NCI-H345 (cell line): Measurements from ENCODE around the gene NAV2.
"Not testable (repeated sequence)": the region's sequence is repeated elsewhere in the genome, so short reads cannot be mapped to it uniquely, and the experiment has no call there.

Experiments
- DNase-seq: peaks from one replicate; lab custom pipeline; 2025; lab: John Stamatoyannopoulos, UW

The NAV2 gene

DNA sequence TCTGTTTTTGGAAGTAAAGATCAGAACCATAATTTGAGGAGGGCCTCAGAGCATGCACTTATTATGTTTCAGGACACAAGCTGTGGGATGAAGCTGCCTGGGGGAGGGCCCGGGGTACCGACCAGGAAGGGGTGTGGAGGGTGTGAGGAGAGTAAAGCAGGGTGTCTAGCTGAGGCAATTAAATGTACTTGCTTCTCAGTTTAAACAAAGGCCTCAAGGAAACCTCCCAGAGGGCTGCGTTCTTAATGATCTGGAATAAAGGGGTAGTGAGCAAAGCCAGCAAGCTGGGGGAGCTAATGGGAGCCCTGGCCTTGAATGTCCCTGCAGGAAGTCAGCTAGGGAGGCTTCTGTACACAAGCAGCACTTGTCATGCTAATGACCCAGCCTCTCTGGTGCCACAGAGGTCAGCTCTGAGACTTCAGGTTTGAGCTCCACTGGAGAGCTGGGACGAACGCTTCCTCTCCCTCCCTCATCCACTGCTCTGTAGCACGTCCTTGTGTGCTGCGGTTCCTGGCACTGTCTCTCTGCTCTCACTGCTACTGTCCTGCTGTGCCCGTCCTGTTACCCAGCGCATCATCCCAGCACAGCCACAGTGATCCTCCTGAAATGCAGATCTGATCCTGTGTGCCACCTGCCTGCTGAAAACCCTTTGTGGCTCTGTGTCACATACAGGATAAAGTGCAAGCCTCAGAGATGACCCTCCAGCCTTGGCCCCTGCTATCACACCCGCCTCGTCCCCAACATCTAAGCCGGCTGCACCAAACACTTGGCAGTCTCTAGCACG, 287.9 kb downstream of the NAV2 start:
- DNase-seq = peak; percentile 74

DNA sequence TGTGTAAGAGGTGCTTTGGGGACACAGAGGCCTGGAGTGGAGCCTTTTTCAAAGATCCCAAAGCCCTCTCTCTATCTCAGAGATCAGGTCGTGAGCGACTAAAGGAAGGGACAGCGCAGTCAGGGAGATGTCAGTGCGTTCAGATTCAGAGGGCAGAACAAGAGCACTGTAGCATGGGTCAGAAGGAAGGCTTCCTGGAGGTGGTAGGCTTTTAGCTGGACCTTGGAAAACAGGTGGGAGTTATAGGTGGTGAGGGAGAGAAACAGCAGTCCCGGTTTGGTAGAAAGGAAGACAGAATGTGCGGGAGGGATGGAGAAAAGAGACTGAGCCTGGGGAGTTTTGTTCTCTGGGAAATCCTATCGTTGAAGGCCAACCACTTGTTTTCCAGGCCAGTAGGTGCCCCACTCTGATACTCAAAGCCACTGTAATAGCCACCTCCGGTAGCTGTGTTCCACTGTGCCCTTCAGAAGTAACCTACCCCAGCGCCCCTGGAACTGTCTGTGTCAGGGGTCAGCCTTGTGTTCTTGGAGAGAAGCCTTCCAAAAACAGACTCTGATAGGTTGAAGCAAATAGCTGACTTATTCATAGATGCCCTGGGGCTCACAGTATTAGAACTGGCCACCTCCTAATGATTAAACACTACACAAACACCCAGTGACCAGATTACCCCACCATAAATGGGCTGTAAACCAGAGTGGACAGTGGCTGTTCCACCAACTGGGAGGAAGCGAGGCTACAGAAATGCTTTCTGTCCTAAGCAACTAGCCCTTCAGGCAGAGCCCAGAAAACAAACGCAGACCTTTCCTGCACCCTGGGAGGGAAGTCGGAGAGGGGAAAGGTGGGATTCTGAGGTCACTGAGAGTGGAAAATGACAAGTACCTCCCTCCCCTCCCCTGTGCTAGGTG, 289.9 kb downstream of the NAV2 start:
- no peak for DNase-seq

DNA sequence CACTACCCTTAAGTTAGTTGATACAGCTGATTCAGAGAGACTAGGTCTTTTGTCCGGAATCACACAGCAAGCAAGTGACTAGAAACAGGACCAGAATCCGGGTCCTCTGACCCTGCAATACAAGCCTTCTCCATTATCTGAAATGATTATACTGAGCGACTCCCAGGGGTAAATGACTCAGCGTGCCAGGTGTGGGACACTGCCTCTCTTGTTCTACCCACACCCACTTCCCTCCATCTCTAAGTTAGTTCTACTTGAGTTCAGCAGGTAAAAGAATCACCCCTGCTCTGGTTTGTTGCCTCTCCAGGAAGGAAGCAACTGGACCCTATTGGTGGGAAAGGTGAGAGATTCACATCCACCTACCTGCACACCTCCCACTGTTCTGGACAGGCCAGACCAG, 290.7 kb downstream of the NAV2 start:
- no peak for DNase-seq

DNA sequence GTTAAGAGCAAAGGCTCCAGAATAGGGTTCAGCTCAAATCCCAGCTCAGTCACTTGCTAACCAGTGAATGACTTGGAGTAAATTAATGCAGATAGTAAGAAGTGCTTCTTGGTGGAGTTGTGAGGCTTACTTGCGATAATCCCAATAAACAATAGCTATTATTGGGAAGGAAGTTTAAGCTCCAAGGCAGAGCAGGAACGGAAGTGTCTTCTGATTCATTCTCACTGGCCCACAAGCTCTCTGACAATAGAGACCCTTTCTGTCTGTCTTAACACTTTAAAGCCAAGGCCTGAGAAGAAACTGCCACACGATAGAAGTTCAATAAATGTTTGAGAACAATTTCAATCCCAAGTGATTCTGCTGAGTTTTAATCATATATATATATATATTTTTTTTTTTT, 292.2 kb downstream of the NAV2 start:
- no peak for DNase-seq

DNA sequence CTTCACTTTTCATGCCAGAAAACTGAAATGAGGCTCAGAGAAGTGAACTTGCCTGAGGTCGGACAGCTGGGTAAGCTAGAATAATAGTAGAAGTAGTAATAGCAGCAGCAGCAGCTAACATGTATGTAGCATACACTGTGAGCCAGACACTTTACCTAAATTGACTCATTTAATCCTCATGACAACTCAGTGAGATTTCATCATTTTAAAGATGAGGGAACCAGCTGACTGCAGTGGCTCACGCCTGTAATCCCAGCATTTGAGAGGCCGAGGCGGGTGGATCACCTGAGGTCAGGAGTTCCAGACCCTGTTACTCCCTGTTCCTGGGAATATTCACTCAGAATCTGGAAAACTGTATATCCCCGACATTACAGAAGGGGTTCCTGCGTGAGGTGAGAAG, 293.1 kb downstream of the NAV2 start:
- no peak for DNase-seq

DNA sequence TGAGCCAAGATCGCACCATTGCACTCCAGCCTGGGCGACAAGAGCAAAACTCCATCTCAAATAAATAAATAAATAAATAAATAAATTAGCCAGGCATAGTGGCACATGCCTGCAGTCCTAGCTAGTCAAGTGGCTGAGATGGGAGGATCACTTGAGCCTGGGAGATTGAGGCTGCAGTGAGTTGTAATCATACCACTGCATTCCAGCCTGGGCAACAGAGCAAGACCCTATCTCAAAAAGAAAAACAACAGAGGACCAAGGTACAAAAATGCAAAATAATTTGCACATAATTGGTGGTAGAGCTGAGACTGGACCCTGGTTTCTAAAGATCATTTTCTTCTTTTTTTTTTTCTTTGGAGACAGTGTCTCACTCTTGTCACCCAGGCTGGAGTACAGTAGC, 294.0 kb downstream of the NAV2 start:
- DNase-seq = not testable (repeated sequence)

DNA sequence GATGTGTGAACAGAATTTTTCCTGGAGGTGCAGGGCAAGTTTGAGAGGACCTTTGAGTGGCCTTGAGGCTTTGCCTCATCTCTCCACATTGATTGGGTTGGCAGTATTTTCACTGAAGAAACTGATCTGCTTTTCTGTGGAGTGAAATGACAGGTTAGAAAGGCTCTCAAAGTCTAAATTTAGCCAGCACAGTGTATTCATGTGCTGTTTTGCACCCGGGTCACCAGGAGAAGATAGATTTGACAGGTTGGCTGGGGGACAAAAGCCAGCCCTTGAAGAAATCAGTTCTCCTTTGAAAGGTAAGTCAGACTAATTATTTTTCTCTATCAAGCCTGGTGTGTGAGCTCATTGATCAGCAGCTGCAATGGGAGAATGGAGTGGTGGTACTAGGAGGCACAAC, 294.7 kb downstream of the NAV2 start:
- DNase-seq = no peak

DNA sequence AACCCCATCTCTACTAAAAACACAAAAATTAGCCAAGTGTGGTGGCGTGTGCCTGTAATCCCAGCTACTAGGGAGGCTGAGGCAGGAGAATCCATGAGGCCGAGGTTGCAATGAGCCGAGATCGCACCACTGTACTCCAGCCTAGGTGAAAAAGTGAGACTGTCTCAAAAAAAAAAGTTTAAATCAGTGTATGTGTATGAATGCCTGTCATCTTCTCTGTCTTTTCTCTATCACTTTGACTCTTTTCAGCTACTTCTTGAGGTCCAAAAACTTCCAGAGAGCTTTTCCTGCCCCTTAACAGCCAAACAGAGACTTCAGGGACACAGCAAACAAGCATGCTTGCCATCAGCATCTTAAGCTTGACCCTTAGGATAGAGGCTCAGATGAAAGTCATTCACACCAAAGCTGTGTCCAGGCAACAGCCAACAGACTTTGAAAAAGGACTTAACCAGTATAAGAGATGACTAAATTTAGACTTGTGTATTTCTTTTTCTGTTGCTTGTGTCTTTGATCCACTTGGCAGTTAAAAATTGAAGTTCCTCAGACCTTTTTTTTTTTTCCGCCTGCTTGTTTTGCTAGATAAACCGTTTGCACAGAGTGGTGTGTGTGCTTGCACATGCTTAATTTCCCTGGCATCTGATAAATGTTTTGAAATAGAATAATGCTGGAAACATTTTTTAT, 295.7 kb downstream of the NAV2 start:
- no peak for DNase-seq

DNA sequence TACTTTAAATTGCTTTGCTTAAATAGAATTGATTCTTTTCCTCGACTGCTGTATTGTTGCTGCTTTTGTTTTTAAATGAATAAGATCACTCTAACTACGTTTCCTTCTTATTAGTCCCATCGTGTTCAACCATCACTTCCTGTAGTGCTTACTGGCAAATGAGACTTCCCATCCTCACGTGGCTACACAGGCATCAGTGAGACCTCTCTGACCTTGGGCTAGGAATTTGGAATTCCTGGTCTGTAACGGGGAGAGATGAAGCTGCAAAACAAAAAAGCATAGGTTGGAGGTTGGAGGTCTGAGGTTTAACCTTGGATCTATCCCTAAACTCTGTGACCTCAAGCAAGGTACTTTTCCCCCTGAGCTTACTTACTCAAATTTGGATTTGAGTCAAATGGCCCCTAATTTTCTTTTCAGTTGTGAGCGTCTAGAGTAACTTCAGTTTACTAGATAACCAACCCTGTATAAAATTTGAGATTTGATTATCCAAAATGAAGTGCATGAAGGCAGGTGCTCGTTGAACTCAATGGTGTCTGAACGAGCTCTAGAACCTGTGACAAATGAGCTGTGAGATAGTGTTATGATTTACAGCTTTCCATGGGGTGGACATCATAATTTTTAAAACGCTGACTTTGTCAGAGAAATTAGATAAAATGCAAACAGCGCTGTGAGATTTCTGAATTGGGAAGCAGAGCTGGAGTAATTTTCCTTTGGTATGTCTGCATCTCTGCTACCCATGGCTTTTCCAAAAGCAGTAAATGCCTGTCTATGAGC, 296.4 kb downstream of the NAV2 start:
- no peak for DNase-seq

DNA sequence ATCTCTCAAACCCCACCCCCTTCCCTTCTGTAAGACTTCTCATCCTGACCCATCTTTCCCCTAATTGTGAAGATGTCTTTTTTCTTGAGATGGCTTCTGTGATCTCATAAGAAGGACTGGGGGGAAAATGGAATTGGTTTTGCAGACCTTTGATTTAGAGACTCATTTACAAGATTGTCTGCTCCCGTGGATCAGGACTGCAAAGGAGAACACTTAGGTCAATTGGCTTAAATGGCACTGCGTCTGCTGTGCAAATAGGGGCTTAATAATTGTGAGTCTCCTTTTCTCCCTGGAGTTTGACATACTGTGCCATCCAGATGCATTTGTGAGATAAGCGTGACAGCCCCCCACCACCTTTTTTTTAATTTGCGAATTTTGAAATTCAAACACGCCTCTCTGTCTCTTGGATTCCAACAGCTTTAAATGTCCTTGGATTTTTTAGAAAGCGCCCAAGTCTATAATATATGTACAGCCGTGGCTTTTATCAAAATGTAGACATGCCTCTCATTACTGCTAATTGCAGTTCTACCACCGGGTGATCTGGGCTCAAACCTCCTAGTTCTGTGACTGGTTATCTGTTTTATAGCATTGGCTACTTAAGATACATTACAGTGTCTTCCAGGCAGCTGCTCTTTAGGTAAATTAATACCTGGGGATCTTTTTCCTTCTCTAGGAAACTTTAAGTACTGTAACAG, 297.7 kb downstream of the NAV2 start:
- no peak for DNase-seq

DNA sequence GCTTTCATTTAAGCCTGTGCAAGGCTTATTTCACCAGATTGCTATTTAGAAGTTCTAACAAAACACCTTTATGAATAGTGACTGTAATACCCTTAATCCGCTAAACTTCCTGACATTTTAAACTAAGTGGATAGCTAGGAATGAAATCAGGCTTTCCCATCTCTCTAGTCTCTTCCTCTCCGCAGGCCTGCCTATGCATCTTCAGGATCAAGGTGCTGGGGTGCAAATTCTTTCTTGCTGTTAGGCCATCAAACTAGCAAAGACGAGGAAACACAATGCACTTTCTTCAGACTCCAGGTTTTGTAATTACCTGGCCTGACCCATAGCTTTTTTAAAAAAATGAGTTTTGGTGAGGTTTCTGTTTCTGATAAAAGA, 298.2 kb downstream of the NAV2 start:
- DNase-seq = no peak

DNA sequence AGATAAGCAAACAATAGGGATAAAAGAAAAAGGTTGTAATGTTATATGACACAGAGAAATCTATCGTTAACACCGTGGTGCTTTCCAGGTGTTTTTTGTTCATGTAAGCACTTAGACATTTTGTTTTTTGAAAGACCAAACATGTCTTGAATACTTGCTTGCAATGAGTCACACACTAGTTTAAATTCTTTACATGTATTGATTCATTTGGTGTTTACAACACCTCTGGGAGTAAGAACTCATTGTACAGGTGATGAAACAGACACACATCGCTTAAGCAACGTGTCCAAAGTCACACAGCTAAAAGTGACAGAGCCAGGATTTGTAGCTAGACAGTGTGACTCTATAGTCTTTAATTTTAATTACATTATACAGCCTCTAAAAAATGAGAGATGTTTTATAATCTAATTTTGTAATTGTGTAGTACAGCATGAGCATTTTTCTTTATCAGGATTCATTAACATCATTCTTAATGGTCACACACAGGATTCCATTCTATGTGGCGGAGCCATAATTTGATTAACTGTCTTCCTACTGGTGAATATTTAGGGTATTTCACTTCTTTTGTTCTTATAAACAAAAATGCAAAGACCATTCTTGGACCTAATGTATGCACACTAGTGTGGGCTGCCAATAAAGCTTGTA, 298.8 kb downstream of the NAV2 start:
- peak; percentile 29 for DNase-seq

DNA sequence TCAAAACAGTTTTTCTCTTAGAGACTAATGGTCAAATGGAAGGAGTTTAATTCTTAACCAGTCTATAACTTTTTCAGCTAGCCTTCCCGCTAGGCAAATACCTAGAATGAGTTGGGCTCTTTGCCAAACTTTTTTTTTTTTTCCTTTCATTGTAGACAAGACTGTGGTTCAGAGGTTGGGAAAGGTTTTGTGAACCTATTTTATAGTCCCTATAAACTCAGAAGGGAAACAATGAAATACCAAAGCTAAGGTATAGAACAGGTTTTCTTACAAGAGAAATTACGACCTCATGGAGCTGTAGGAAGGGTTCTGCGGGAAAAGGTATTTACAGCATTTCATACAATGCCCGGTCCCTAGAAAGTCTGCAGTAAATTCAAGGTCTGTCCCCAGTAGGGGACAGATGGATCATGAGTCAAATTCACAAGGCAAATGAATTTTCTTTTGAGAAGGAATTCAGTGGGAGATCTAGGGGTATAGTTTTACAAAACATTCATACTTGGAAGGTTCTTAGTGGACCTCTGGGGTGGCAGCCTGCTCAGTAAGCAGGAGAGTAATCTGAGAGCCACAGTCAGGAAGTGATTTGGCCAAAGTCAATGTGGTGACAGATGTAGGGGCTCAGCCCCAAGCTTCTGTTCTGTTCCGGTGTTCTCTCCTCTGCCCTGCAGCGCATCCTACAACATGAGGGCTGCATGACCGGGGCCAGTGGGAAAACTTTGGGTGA, 300.9 kb downstream of the NAV2 start:
- DNase-seq = peak; percentile 65

DNA sequence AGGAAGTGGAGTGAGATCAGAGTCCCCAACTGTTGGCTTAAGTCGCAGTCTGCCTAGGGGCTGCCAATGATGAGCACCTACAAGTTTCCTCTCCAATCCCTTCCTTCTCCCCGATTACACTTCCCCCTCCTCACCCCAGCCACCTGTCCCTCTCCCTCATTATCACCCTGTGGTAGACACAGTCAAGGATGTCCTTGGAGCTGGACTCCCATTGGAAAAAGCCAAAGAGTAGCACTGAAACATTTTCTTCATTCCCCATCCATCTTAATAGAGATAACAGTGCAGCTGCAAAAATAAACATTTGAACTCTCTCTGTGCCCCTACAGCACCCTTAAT, 301.4 kb downstream of the NAV2 start:
- DNase-seq = no peak

DNA sequence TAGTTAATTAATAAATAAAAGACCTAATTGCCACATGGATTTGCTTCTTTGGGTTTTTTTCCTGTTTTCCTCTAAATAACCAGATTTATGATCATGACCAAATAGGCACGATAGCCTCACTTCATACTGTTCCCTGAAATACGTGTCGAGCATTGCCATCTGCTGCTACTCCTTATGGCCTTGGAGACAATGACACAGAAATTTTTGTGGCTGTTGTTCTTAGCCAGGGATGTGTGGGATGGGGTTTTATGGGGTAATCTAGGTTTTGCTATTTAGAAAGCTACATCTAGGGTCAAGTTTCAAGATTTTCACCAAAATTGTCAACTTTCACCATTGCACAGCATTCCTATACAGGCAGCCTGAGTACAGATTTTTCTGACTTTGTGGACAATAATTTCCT, 302.5 kb downstream of the NAV2 start:
- DNase-seq = no peak

DNA sequence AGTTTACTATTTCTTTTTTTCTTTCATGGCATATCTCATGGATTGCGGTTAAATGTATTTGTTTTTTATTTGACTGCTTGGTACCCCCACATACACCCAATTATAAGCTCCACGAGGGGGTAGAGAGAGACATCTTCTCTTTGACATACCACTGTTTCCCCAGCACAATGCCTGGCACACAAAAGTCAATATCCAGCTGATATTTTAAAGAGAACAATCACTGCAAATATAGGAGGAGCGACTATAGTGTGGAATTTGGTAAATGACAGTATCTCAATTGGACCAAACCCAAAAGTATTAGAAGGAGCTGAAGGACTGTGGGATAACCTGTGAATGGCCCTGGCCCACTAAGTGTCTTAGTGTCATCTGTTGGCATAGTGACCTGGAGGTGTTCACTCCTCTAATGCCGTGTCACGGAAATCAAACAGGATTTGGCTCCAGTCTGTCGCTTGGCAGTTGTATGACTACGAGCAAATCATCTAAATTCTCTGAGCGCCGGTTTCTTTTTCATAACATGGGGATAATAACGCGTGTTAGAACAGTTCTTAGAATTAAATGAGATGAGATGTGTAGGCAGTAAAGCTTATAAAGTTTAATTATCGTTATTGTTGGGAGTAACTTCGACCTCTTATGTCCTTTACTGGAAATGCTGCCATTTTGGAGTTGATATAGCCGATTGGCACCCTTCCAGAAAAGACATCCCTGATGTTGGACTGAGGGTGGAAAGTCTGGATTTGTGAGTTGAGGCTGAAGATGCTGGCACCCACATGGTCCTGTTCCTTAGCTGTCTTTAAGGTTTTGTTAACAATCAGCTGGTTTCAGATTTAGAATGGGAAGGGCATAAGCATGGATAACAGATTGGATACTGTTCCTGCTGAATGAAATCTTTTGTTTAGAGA, 303.1 kb downstream of the NAV2 start:
- DNase-seq = no peak

DNA sequence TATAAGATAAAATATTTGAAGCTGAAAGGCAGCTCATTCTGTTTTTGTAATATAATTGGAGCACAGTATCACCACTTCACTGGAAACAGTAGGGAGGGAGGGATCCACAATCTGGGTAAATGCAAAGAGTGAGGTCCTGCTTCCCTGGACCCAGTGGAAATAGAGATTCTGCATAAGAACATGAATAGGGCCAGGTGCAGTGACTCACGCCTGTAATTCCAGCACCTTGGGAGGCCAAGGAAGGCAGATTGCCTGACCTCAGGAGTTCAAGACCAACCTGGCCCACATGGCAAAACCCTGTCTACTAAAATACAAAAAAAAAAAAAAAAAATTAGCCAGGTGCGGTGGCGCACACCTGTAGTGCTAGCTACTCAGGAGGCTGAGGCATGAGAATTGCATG, 303.9 kb downstream of the NAV2 start:
- DNase-seq = no peak

DNA sequence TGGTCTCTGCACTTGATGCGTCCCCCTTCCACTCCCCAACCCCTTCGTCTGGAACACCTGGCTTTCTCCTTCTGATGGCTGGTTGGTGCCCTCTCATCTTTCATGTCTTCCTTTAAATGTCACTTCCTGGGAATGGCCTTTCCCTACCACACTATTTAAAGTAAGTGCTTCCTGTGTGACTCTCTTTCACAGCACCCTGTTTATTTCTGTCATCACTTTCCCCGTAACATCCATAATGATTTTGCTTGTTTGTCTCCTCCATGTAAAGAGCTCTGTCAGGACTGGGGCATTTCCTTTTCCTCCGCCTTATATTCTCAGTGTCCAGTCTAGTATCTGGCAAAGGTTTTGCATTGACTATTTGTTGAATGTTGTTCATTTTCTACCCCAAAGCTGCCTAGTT, 304.7 kb downstream of the NAV2 start:
- DNase-seq = no peak

DNA sequence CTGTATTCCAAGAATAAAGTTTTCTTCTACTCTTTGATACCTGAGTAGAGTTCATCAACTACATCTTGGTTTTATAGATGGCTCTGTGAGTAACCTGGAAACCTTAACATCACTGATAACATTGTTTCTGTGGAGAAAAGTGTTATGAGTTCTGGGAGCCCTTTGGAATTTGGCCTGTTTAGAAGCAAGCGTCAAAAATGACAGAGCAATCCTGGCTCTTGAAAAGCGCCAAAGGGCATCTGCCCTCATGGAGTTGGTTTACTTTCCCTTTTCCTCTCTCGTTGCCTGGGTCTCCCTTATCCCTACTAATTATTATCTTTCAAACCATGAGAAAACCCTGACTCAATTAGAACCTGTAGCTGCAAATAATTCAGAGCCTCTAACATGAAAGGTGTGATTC, 307.6 kb downstream of the NAV2 start:
- DNase-seq = no peak
